WTC11 (cell line): ENCODE data around the gene AUH. TPM values are rescaled to one million over a fixed set of nuclear protein-coding genes. Genes with fewer than 3 reads are reported as not detected.

ENCODE experiments used
- ATAC-seq: fragments of 200-7000 bp; cut with Tn5 transposase; 2 replicates; pipeline ENCODE4 v1.10.0; 2021; ENCODE audit warnings: mild to moderate bottlenecking, moderate library complexity
- CTCF ChIA-PET: fragments of 300-600 bp; sonication (Branson Sonifier 250); formaldehyde crosslinking; loops from one replicate; lab custom pipeline; 2021; ENCODE audit warnings: antibody characterized with exemption; lab: Charles Lee
- POLR2A ChIA-PET: fragments of 350-600 bp; sonication (Branson Sonifier 250); formaldehyde crosslinking; loops from one replicate; lab custom pipeline; 2021; ENCODE audit warnings: antibody characterized with exemption; lab: Charles Lee
- DNase-seq: peaks from one replicate; pipeline ENCODE4 v3.0.0; 2021; ENCODE audit warnings: low spot score
- H3K27ac Mint-ChIP-seq: 2 replicates; pipeline ENCODE4 v1.8.0; 2021; ENCODE audit warnings: mixed read lengths
- H3K27me3 Mint-ChIP-seq: 2 replicates; pipeline ENCODE4 v1.8.0; 2021; ENCODE audit warnings: low read depth, mild to moderate bottlenecking, moderate library complexity, mixed read lengths
- H3K36me3 Mint-ChIP-seq: 2 replicates; pipeline ENCODE4 v1.8.0; 2021; ENCODE audit warnings: mixed read lengths
- H3K4me1 Mint-ChIP-seq: 2 replicates; pipeline ENCODE4 v1.8.0; 2022; ENCODE audit warnings: mixed read lengths
- H3K4me3 Mint-ChIP-seq: 2 replicates; pipeline ENCODE4 v1.8.0; 2021; ENCODE audit warnings: mild to moderate bottlenecking, moderate library complexity, mixed read lengths
- H3K9me3 Mint-ChIP-seq: 2 replicates; pipeline ENCODE4 v1.8.0; 2021; ENCODE audit warnings: mixed read lengths
- AFF4 ChIP-seq: sonication (generic); formaldehyde crosslinking; IDR thresholded peaks from 2 replicates; pipeline ENCODE4 v1.8.1; 2023; ENCODE audit warnings: mild to moderate bottlenecking, missing genetic modification reagents, borderline replicate concordance
- CDX4 ChIP-seq: fragments of 250-450 bp; sonication (Bioruptor Pico); IDR thresholded peaks from 2 replicates; pipeline ENCODE4 v1.9.0; 2021; ENCODE audit warnings: moderate library complexity, mild to moderate bottlenecking, inconsistent platforms, borderline replicate concordance
- FOXJ3 ChIP-seq: sonication (generic); formaldehyde crosslinking; IDR thresholded peaks from 2 replicates; pipeline ENCODE4 v1.9.0; 2021; ENCODE audit warnings: missing genetic modification reagents, mild to moderate bottlenecking, borderline replicate concordance
- FOXP1 ChIP-seq: sonication (generic); formaldehyde crosslinking; IDR thresholded peaks from 2 replicates; pipeline ENCODE4 v1.8.0; 2022; ENCODE audit warnings: missing genetic modification reagents, mild to moderate bottlenecking, moderate library complexity, borderline replicate concordance
- GRHL2 ChIP-seq: fragments of 250-450 bp; sonication (Bioruptor Pico); IDR thresholded peaks from 2 replicates; pipeline ENCODE4 v1.8.0; 2022; ENCODE audit warnings: mild to moderate bottlenecking, moderate library complexity; ENCODE audit not compliant: insufficient replicate concordance, severe bottlenecking
- MAX ChIP-seq: sonication (generic); formaldehyde crosslinking; IDR thresholded peaks from 2 replicates; pipeline ENCODE4 v1.8.0; 2022; ENCODE audit warnings: mild to moderate bottlenecking, missing genetic modification reagents
- MYBL2 ChIP-seq: sonication (generic); formaldehyde crosslinking; IDR thresholded peaks from 2 replicates; pipeline ENCODE4 v1.8.1; 2023; ENCODE audit warnings: mild to moderate bottlenecking, moderate library complexity, missing genetic modification reagents
- NFATC4 ChIP-seq: fragments of 250-450 bp; sonication (Bioruptor Pico); IDR thresholded peaks from 2 replicates; pipeline ENCODE4 v1.9.0; 2021; ENCODE audit warnings: mild to moderate bottlenecking
- NFE2L1 ChIP-seq: sonication (generic); formaldehyde crosslinking; IDR thresholded peaks from 2 replicates; pipeline ENCODE4 v1.8.1; 2023; ENCODE audit warnings: missing genetic modification reagents
- NR2C2 ChIP-seq: sonication (generic); formaldehyde crosslinking; IDR thresholded peaks from 2 replicates; pipeline ENCODE4 v1.8.0; 2022; ENCODE audit warnings: mild to moderate bottlenecking, missing genetic modification reagents
- OVOL2 ChIP-seq: fragments of 250-450 bp; sonication (Bioruptor Pico); IDR thresholded peaks from 2 replicates; pipeline ENCODE4 v1.9.0; 2021; ENCODE audit warnings: mild to moderate bottlenecking, borderline replicate concordance
- SMAD4 ChIP-seq: sonication (generic); formaldehyde crosslinking; IDR thresholded peaks from 2 replicates; pipeline ENCODE4 v1.8.0; 2022; ENCODE audit warnings: mild to moderate bottlenecking, missing genetic modification reagents
- TEAD1 ChIP-seq: sonication (generic); formaldehyde crosslinking; IDR thresholded peaks from 2 replicates; pipeline ENCODE4 v1.8.0; 2022; ENCODE audit warnings: mild to moderate bottlenecking, missing genetic modification reagents
- TEAD4 ChIP-seq: sonication (generic); formaldehyde crosslinking; IDR thresholded peaks from 2 replicates; pipeline ENCODE4 v1.8.0; 2022; ENCODE audit warnings: mild to moderate bottlenecking, missing genetic modification reagents
- ZNF232 ChIP-seq: sonication (generic); formaldehyde crosslinking; IDR thresholded peaks from 2 replicates; pipeline ENCODE4 v1.8.0; 2022; ENCODE audit warnings: mild to moderate bottlenecking, missing genetic modification reagents
- ZNF263 ChIP-seq: sonication (generic); formaldehyde crosslinking; IDR thresholded peaks from 2 replicates; pipeline ENCODE4 v1.8.1; 2022; ENCODE audit warnings: low read depth, mild to moderate bottlenecking, moderate library complexity, missing genetic modification reagents
- ZNF317 ChIP-seq: sonication (generic); formaldehyde crosslinking; IDR thresholded peaks from 2 replicates; pipeline ENCODE4 v1.8.1; 2023; ENCODE audit warnings: low read depth, mild to moderate bottlenecking, moderate library complexity, missing genetic modification reagents, borderline replicate concordance
- ZNF396 ChIP-seq: fragments of 250-450 bp; sonication (Bioruptor Pico); IDR thresholded peaks from 2 replicates; pipeline ENCODE4 v1.8.0; 2021; ENCODE audit warnings: mild to moderate bottlenecking, moderate library complexity, borderline replicate concordance
- total RNA-seq: library from RNA; stranded (reverse); gene quantifications from 3 replicates; pipeline ENCODE4 v1.2.3, GENCODE V29; 2021
- TF ChIP-seq, protein P1 (sequence below): sonication (generic); formaldehyde crosslinking; IDR thresholded peaks from 2 replicates; pipeline ENCODE4 v1.8.0; 2022; ENCODE audit warnings: missing genetic modification reagents

AUH gene
- total RNA-seq, 1 experiment from 2014 or later = 30.4 TPM

- ChIA-PET CTCF (interaction anchor here (1.8 kb wide), 1 partner anchor 316 kb away, joined by 7 read pairs; no protein-coding TSS in a partner anchor), POLR2A (interaction anchor here (0.6 kb wide), 1 partner anchor 161 kb away, joined by 3 read pairs; no protein-coding TSS in a partner anchor)
- TF ChIP-seq NFE2L1 (CRISPR knock-in tag) (no peak), OVOL2 (CRISPR knock-in tag) (no peak), CDX4 (no peak), GRHL2 (CRISPR knock-in tag) (no peak), FOXJ3 (CRISPR knock-in tag) (no peak), SMAD4 (CRISPR knock-in tag) (no peak), NR2C2 (CRISPR knock-in tag) (no peak), FOXP1 (CRISPR knock-in tag) (no peak)
- H3K36me3 Mint-ChIP-seq = peaks cover 15% of the 10 kb centered on the region
- ATAC-seq (no peak), DNase-seq (no peak)
- H3K4me1 Mint-ChIP-seq = peaks cover 18% of the 10 kb centered on the region
- H3K9me3 Mint-ChIP-seq = peaks cover 14% of the 10 kb centered on the region
- no peak overlapping the region for H3K27ac Mint-ChIP-seq
- no peaks in the 10 kb centered on the region for H3K27me3 Mint-ChIP-seq
- H3K4me3 Mint-ChIP-seq = no peak overlapping the region
These were observed 130.1 kb downstream of the AUH start for GRCh38 chr9:91231619-91232018.

DNA sequence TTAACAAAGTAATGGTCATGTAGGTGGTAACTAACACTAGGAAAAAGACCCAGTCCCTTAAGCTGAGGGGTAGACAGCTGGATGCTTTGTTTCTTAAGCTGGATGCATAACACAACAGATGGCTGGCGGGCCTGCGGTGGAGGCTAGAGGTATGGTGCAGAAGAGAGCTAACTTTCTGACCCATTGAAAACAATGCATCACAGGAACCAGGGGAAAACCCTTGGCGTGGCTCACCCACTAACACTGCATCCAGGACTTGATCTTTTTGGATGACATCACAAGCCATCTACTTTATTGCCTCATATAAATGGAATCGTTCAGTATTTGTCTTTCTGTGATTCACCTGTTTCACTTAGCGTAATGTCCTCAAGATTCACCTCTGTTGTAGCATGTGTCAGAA lies 138.7 kb downstream of the AUH start:
- no peak for TF ChIP-seq NFATC4 (CRISPR knock-in tag)
- TF ChIP-seq TEAD1 = no peak
- no peak for TF ChIP-seq GRHL2 (CRISPR knock-in tag)
- TF ChIP-seq MAX (CRISPR knock-in tag) = no peak
- TF ChIP-seq ZNF317 = no peak
- TF ChIP-seq, all 79 proteins: peak for 0
- ChIA-PET CTCF (interaction anchor here (1.0 to 1.4 kb wide), 2 partner anchors 186 to 203 kb away, joined by 3 to 4 read pairs; no protein-coding TSS in a partner anchor), POLR2A (no interaction called here)
- H3K36me3 Mint-ChIP-seq = peaks cover 20% of the 10 kb centered on the region
- H3K4me3 Mint-ChIP-seq = no peak overlapping the region
- H3K4me1 Mint-ChIP-seq = peaks cover 4% of the 10 kb centered on the region
- no peak overlapping the region for H3K27ac Mint-ChIP-seq
- DNase-seq (no peak), ATAC-seq (no peak)
- no peaks in the 10 kb centered on the region for H3K27me3 Mint-ChIP-seq
- H3K9me3 Mint-ChIP-seq = no peaks in the 10 kb centered on the region

GRCh38 chr9:91222457-91222856 lies 139.3 kb downstream of the AUH start:
- Mint-ChIP-seq H3K27me3 (no peaks in the 10 kb centered on the region), H3K4me3 (no peak overlapping the region), H3K4me1 (peaks cover 9% of the 10 kb centered on the region), H3K36me3 (peaks cover 20% of the 10 kb centered on the region), H3K9me3 (no peaks in the 10 kb centered on the region), H3K27ac (no peak overlapping the region)
- ChIA-PET POLR2A (no interaction called here), CTCF (interaction anchor here (1.0 to 1.4 kb wide), 2 partner anchors 185 to 203 kb away, joined by 3 to 4 read pairs; no protein-coding TSS in a partner anchor)
- DNase-seq (no peak), ATAC-seq (no peak)
- TF ChIP-seq, protein P1, sequence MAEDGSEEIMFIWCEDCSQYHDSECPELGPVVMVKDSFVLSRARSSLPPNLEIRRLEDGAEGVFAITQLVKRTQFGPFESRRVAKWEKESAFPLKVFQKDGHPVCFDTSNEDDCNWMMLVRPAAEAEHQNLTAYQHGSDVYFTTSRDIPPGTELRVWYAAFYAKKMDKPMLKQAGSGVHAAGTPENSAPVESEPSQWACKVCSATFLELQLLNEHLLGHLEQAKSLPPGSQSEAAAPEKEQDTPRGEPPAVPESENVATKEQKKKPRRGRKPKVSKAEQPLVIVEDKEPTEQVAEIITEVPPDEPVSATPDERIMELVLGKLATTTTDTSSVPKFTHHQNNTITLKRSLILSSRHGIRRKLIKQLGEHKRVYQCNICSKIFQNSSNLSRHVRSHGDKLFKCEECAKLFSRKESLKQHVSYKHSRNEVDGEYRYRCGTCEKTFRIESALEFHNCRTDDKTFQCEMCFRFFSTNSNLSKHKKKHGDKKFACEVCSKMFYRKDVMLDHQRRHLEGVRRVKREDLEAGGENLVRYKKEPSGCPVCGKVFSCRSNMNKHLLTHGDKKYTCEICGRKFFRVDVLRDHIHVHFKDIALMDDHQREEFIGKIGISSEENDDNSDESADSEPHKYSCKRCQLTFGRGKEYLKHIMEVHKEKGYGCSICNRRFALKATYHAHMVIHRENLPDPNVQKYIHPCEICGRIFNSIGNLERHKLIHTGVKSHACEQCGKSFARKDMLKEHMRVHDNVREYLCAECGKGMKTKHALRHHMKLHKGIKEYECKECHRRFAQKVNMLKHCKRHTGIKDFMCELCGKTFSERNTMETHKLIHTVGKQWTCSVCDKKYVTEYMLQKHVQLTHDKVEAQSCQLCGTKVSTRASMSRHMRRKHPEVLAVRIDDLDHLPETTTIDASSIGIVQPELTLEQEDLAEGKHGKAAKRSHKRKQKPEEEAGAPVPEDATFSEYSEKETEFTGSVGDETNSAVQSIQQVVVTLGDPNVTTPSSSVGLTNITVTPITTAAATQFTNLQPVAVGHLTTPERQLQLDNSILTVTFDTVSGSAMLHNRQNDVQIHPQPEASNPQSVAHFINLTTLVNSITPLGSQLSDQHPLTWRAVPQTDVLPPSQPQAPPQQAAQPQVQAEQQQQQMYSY (CRISPR knock-in tag) = no peak
- no peak for TF ChIP-seq CDX4
- no peak for TF ChIP-seq AFF4 (CRISPR knock-in tag)
- TF ChIP-seq ZNF263 (CRISPR knock-in tag) = no peak
- TF ChIP-seq ZNF232 = no peak
- no peak for TF ChIP-seq TEAD4 (CRISPR knock-in tag)
- TF ChIP-seq ZNF396 = no peak
- TF ChIP-seq MYBL2 (CRISPR knock-in tag) = no peak
